ENCODE results near the gene TMC6. TPM values are rescaled to one million over a fixed set of nuclear protein-coding genes. Genes with fewer than 3 reads are reported as not detected.
A peak's percentile ranks its signal among the peaks of the same experiment; 100 is the strongest.
"Not testable (repeated sequence)": the region's sequence is repeated elsewhere in the genome, so short reads cannot be mapped to it uniquely, and the experiment has no call there.

TMC6 gene
- total RNA-seq, 1 donor from 2014 or later = 95.0 TPM

DNA sequence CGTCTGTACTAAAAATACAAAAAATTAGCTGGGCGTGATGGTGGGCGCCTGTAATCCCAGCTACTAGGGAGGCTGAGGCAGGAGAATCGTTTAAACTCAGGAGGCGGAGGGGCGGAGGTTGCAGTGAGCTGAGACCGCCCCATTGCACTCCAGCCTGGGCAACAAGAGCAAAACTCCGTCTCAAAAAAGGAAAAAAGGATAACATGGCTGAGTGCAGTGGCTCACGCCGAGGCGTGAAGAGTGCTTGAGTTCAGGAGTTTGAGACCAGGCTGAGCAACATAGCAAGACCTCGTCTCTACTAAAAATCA lies 11.3 kb upstream of the TMC6 start:
- intact Hi-C loops (cut with DNase I); DNase-seq (ENCODE audit: low spot score); ATAC-seq: not testable (repeated sequence)

DNA sequence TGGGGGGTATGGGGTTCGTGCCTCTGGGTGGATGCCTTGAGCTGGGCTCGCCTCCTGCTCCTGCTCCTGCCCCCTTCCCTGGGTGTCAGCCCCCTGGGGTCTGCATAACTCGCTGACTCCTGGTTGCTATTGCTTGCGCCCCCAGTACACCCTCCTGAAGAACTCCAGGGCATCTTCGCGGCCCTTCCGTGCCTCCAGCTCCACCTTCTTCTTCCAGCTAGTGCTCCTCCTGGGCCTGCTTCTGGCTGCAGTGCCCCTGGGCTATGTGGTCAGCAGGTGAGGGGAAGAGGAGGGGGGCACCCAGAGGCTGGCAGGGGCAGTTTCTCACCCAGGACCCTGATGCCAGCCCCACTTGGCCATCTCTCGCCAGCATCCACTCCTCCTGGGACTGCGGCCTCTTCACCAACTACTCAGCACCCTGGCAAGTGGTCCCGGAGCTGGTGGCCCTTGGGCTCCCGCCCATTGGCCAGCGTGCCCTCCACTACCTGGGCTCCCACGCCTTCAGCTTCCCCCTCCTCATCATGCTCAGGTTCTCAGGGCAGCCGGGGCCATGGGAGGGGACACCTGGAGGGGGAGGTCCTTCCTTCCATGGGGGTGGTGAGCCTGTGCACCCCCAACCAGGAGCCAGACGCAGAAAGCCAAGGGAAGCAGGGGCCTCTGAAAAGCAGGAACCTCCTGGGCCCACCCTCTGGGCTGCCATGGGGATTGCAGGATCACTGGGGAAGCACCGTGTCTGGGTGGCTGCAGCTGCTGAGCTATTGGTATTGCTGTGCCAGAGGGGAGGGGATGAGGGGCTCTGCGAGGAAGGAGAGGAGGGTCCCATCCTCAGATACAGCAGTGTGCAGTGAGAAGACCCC lies 9.9 kb upstream of the TMC6 start:
- no peak for ATAC-seq
- intact Hi-C loops (cut with DNase I) = no loop called here
- no peak for DNase-seq (ENCODE audit: low spot score)

DNA sequence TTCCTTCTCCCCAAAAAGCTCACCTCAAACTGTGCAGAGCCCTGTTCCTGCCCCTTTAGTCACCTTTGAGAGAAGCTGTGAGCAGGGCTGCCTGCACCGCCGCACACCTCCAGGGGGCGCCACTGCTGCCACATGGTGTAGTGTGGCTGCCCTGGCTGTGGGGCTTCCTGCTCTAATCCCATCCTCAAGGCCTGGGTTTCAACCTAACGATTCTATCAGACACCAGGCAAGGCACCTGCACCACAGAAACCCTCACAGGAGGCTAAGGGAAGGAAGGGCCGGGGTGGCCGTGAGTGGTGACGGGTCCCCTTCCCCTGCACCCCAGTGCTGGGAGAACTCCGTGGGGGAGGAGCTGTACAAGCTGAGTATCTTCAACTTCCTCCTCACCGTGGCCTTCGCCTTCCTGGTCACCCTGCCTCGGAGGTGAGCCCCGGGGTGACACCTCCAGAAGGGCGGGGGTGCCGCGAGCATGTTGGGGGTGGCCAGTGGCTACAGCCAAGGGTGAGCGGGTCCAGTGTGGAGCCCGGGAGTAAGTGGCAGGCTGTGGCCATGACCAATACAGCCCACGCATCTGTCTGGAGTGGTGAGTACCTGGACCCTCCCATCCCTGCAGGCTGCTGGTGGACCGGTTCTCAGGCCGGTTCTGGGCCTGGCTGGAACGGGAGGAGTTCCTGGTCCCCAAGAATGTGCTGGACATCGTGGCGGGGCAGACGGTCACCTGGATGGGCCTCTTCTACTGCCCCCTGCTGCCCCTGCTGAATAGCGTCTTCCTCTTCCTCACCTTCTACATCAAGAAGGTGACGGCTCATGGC lies 9.0 kb upstream of the TMC6 start:
- intact Hi-C loops (cut with DNase I) = no loop called here
- DNase-seq (ENCODE audit: low spot score) (no peak), ATAC-seq (no peak)

DNA sequence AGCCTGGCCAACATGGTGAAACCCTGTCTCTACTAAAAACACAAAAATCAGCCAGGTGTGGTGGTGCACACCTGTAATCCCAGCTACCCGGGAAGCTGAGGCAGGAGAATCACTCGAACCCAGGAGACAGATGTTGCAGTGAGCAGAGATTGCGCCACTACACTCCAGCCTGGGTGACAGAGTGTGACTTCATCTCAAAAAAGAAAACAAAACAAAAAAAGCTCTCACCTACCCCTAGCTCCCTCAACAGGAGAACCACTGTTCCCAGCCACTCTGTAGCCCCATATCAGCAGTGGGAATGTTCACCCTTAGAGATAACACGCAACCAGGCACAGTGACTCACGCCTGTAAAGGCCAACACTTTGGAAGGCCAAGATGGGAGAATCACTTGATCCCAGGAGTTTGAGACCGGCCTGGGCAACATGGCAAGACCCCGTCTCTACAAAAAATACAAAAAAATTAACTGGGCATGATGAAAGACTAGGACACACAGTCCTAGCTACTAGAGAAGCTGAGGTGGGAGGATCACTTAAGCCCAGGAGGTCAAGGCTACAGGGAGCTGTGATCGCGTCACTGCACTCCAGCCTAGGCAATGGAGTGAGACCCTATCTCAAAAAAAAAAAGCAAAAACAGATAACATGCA lies 7.4 kb upstream of the TMC6 start:
- intact Hi-C loops (cut with DNase I) = no loop called here
- no peak for ATAC-seq
- no peak for DNase-seq (ENCODE audit: low spot score)

DNA sequence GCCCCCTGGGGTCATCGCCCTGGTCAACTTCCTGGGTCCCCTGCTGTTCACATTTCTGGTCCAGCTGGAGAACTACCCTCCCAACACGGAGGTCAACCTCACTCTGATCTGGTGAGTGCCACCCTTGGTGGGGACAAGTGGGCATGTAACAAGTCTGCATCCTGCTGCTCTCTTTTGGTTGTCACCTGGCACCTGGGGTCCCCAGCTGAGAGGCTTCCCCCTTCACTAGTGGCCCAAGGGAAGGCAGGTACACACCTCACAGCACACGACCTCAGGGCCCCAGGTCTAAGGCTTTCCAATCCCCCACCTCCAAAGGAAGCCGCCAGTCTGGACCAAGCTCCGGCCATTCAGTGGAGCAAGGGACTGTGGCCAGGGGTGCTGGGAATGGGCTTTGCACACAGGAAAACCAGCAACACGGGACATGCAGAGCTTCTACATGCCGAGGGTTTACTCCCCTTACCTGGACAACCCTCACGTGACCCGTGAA lies 6.4 kb upstream of the TMC6 start:
- DNase-seq (ENCODE audit: low spot score) (peak; percentile 54), ATAC-seq (no peak)
- intact Hi-C loops (cut with DNase I) = no loop called here

DNA sequence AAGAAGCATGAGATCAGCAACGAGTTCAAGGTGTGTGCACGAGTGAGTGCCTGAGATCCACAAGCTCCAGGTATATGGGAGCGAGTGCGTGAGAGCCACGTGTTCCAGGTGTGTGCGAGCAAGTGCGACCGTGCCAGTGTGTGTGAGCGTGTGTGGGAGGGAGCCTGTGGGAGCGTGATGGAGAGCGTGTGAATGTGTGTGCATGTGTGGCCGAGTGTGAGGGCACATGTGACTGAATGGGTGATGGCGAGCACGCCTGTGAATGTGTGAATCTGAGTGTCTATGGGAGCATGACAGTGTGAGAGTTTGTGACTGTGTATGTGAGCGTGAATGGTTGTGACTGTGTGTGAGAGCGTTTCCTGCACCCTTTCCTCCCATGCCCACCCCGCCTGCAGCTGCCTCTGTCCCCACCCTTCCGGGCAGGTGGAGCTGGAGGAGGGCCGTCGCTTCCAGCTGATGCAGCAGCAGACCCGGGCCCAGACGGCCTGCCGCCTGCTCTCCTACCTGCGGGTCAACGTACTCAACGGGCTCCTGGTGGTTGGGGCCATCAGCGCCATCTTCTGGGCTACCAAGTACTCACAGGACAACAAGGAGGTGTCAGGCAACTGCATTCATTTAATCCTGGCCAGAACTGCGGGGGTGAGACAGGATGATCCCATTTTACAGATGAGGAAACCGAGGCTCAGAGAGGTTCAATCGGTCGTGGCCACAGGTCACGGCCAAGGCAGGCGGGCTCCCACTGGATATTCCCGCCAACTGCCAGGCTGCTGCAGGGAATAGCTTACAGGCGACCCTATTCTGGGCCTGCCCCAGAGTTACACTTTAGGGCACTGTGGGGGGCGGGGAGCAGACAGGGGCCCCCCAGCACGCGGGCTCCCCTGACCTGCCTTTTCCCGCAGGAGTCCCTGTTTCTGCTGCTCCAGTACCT lies 5.7 kb upstream of the TMC6 start:
- intact Hi-C loops (cut with DNase I) = no loop called here
- no peak for ATAC-seq
- DNase-seq (ENCODE audit: low spot score) = peak; percentile 66

DNA sequence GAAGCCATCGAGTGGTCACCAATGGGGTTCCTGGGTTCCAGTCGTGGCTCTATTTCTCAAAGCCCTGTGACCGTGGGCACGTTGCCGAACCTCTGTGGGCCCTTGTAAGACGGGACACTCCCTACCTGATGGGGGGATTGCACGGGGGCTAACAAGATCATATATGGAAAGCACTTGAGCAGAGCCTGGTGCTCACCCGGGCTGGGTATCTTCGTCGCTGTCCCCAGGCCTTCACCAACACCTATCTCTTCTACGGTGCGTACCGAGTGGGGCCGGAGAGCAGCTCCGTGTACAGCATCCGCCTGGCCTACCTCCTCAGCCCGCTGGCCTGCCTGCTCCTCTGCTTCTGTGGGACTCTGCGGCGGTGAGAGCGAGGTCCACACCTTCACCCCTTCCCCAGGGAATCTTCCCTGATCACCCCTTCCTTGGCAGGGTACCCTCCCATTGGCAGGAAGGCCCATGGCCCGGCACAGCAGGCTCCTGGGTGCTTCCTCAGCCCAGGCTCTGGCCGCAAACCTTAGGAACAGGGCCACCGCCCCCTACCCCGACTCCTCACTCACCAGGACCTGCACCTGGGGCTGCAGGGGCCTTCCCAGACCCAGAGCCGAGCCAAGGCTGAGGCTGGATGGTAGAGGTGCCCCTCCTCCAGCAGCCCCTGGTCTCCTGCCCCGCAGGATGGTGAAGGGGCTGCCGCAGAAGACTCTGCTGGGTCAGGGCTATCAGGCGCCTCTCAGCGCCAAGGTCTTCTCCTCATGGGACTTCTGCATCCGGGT lies 4.8 kb upstream of the TMC6 start:
- ATAC-seq (no peak), DNase-seq (ENCODE audit: low spot score) (no peak)
- intact Hi-C loops (cut with DNase I) = no loop called here

DNA sequence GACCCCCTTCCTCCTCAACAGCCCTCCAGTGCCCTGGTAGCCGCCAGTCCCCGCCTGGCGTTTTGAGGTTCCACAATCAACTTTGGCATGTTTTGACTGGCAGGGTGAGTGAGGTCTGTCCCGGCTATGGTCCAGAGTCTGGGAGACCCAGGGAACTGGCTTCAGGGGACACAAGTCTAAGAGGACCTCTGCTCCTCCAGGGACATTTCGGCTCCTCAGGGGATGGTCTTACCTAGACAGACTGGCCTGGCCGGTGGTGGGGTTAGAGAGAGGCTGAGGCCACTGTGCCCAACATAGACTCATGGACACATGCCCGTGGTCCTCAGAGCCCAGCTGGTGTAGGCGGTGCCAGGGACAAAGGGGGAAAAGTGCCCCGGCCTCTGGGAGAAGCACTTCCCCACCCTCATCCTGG lies 4.2 kb upstream of the TMC6 start:
- intact Hi-C loops (cut with DNase I) = no loop called here
- no peak for DNase-seq (ENCODE audit: low spot score)
- ATAC-seq = no peak

DNA sequence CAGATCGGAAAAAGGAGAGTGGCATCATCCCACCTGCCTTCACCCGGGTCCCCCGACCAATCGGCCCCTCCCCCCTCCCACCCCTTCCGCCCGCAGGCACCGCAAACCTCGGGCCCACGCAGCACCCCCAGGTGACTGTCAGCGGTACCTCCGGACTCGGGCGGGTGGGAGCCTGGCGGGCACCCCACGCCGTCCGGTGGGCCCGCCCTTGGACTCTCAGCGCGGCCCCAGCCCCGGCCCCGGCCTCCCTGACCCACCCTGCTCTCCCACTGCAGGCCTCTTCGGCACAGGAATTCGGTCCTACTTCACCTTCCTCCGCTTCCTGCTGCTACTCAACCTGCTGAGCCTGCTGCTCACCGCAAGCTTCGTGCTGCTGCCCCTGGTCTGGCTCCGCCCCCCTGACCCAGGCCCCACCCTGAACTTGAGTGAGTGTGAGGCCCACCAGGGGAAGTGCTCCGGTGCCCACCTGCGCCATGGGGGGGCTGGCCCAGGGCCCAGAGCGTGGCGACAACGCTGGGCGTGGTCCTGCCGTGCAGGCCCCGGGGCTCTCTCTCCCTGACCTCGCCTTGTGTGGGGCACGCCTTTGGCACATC lies 3.6 kb upstream of the TMC6 start:
- intact Hi-C loops (cut with DNase I) = no loop called here
- no peak for ATAC-seq
- peak; percentile 60 for DNase-seq (ENCODE audit: low spot score)

DNA sequence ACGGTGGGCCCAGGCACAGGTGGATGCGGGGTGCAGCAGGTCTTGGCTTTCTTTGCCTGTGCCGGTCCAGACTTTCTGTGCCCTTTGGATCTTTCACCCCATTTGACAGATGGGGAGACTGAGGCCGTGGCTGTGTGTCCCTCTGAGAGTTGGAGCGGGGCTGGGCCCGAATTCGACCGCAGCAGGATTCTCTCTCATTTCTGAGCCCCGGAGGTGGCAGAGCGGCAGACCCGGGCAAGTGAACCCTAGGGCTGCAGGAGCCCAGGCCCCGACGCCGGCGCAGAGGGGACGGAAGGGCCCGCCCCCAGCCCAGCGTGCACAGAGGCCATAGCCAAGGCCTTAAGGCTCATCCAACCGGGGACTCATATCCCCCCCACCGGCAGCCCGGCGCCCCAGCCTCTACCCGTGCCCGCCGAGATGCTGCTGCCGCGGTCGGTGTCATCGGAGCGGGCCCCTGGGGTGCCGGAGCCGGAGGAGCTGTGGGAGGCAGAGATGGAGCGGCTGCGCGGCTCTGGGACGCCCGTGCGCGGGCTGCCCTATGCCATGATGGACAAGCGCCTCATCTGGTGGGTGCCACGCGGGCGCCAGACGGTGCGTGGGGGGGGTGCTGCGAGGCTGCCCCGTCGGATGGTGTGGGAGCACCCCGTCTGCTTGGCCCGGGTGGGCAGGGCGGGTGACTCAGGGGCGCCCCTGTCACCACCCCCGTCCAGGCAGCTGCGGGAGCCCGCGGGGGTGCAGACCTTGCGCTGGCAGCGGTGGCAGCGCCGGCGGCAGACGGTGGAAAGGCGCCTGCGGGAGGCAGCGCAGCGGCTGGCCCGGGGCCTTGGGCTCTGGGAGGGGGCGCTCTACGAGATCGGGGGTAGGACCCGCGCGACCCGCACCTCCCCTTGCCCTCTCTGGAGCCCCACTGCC lies 2.9 kb upstream of the TMC6 start:
- DNase-seq (ENCODE audit: low spot score) (peak; percentile 68), ATAC-seq (no peak)
- intact Hi-C loops (cut with DNase I) = no loop called here

DNA sequence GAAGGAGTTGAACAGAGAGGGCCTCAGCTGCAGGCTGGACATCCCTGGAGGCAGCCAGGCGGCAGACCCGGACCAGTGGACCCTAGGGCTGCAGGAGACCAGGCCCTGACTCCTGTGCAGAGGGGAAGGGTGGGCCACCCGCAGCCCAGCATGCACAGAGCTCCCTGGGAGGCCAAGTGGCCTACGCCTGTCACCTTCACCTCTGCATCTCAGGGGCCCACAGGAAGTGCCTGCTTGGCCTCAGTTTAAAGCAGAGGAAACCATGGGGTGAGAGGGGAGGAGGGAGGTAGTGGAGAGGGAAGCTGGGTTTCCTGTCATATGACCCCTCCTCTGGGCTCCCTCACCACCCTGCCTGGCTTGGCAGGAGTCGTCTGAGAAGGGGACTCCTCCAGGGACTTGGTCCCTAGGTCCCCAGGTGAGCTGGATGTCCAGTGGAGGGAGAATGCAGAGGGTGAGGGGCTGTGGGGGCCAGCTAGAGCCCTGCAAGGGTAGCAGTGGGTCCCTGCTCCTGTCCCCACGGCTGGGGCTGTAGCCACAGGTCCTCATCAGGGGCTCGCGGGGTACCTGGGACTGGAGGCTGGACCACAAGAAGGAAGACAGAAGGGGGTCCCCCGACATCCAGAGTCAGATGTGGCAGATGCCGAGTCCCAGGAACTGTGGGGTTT lies 2.0 kb upstream of the TMC6 start, which contains the start of gene TMC8:
TSS of gene TMC8 (plus strand) at position 335 of the 665 bp plus-strand sequence. CDS start 818 bp downstream, outside the sequence.
- intact Hi-C loops (cut with DNase I) = no loop called here
- DNase-seq (ENCODE audit: low spot score) = peak; percentile 71
- ATAC-seq = peak; percentile 3

DNA sequence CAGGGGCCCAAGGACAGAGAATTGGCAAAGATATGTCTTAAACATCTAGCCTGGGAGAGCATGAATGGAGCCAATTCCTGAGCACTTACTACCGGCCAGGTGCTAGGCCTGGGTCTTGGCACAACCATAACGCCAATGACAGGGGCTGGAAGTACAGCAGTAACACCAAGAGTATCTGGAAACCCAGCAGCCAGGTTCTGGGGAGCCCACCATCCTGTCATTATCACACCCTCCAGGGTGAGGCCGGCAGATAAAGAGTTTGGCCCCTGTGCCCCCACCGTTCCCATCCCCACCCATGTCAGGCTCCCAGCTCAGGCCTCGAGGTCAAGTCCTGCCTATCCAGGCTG lies 1.5 kb upstream of the TMC6 start:
- intact Hi-C loops (cut with DNase I) = no loop called here
- ATAC-seq = no peak
- peak; percentile 56 for DNase-seq (ENCODE audit: low spot score)

DNA sequence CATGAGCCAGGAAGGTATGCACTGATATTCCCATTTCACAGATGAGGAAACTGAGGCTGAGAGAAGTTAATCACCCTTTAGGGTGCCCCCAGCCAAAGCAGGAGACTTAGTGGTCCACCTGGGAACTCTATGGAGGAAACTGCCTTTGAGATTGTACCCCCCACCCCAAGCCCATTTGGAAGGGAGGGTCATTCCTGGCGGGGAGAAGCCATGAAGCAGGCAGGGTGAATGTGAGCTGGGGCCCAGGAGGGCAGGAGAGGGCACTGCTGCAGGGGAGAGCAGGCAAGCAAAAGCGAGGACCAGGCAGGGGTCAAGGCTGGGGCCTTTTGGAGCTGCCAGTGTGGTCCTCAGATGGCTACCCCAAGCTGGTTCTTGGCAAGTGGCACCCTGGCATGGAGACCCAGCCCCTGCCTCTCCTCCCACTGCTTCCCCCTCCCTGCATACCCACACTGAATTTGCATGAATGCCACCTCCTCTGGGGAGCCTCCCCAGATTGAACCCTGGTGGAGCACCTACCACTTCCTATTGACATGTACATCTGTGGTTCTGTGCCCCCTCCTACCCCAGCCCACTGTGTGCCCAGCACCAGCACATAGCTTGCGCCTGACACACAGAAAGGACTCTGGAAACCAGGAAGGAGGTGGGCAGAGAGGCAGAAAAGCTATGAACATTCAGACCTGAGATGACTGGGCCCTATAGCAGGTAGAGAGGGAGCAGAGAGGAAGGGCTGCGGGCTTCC lies 965 bp upstream of the TMC6 start:
- DNase-seq (ENCODE audit: low spot score) = peak; percentile 60
- no peak for ATAC-seq
- intact Hi-C loops (cut with DNase I) = loop anchor here (10.0 kb wide), 1 partner anchor 235 kb away; the partner anchor contains the start of gene SOCS3

DNA sequence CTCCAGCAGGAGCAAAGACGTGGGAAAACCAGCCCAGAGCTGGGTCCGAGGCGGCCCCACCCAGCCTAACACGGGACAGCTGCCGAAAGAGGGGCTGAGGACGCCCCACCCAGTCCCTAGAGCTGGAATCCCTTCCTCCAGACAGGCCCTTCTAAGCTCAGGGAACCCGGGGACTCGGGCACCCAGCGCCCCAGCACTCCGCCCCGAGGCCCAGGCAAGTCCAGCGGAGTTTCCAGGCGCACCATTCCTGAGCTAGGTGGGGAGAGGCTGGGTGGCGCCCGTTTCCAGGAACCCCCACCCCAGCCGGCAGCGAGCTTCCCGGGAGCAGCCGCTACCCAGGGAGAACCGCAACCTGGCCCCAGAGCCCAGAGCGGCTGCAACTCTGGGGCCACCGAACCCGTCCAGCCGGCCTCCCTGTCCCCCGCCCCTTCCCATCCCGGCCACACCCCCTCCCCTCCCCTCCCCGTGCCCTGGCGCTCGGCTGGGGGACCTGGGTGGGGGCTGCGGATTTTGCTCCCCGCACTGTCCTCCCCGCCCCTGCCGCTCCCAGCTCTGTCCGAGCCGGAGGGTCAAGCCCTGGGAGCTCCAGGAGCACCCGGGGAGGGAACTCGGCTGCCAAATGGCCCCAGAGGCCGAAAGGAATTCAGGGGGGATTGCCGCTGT lies 536 bp downstream of the TMC6 start:
- peak; percentile 28 for ATAC-seq
- intact Hi-C loops (cut with DNase I) = loop anchor here (10.0 kb wide), 1 partner anchor 237 kb away; the partner anchor contains the start of gene SOCS3
- DNase-seq (ENCODE audit: low spot score) = peak; percentile 74

Measured in sciatic nerve (tissue), 2 donors.